Measurements from ENCODE around the gene RRAGB. TPM values are rescaled to one million over a fixed set of nuclear protein-coding genes. Genes with fewer than 3 reads are reported as not detected.

RRAGB gene
- polyA plus RNA-seq, 1 of the 3 experiments (the other 2 are of a cell fraction), result 13.1 TPM

DNA sequence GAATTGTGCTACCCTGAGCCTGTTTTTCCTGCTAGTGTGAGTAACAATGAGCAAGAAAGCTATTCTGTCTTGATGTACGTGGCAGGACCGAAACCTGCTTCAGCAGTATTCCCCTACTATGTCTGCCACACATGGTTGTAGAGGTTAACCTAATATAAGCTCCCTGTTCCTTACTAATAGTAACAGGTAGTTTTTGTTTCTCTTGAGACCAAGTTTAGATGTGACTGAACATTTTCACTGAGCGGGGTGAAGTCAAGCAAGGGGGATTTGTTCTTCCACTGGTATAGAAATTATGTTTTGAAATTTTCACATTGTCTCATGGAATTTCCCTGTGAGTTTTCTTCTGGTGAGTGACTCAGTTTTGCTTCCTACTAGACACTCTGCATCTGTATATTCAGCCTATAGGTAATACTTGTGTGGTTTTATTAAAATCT lies 37.3 kb downstream of the RRAGB start (continued):
- TF ChIP-seq, protein P1, sequence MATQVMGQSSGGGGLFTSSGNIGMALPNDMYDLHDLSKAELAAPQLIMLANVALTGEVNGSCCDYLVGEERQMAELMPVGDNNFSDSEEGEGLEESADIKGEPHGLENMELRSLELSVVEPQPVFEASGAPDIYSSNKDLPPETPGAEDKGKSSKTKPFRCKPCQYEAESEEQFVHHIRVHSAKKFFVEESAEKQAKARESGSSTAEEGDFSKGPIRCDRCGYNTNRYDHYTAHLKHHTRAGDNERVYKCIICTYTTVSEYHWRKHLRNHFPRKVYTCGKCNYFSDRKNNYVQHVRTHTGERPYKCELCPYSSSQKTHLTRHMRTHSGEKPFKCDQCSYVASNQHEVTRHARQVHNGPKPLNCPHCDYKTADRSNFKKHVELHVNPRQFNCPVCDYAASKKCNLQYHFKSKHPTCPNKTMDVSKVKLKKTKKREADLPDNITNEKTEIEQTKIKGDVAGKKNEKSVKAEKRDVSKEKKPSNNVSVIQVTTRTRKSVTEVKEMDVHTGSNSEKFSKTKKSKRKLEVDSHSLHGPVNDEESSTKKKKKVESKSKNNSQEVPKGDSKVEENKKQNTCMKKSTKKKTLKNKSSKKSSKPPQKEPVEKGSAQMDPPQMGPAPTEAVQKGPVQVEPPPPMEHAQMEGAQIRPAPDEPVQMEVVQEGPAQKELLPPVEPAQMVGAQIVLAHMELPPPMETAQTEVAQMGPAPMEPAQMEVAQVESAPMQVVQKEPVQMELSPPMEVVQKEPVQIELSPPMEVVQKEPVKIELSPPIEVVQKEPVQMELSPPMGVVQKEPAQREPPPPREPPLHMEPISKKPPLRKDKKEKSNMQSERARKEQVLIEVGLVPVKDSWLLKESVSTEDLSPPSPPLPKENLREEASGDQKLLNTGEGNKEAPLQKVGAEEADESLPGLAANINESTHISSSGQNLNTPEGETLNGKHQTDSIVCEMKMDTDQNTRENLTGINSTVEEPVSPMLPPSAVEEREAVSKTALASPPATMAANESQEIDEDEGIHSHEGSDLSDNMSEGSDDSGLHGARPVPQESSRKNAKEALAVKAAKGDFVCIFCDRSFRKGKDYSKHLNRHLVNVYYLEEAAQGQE (IDR thresholded peaks at IDR 0.05; ENCODE audit: low read depth, low read length), result no peak
- TF ChIP-seq ELF1 (IDR thresholded peaks at IDR 0.05) (no peak), NRF1 (IDR thresholded peaks at IDR 0.05; ENCODE audit: low read depth, low read length) (no peak), RXRA (IDR thresholded peaks at IDR 0.05; ENCODE audit: borderline replicate concordance, low read depth) (no peak), RCOR1 (IDR thresholded peaks at IDR 0.05; ENCODE audit: low read length) (no peak)
- TF ChIP-seq, protein P2, sequence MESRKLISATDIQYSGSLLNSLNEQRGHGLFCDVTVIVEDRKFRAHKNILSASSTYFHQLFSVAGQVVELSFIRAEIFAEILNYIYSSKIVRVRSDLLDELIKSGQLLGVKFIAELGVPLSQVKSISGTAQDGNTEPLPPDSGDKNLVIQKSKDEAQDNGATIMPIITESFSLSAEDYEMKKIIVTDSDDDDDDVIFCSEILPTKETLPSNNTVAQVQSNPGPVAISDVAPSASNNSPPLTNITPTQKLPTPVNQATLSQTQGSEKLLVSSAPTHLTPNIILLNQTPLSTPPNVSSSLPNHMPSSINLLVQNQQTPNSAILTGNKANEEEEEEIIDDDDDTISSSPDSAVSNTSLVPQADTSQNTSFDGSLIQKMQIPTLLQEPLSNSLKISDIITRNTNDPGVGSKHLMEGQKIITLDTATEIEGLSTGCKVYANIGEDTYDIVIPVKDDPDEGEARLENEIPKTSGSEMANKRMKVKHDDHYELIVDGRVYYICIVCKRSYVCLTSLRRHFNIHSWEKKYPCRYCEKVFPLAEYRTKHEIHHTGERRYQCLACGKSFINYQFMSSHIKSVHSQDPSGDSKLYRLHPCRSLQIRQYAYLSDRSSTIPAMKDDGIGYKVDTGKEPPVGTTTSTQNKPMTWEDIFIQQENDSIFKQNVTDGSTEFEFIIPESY (IDR thresholded peaks at IDR 0.05; ENCODE audit: borderline replicate concordance, low read depth), result no peak
- TF ChIP-seq, protein P3, sequence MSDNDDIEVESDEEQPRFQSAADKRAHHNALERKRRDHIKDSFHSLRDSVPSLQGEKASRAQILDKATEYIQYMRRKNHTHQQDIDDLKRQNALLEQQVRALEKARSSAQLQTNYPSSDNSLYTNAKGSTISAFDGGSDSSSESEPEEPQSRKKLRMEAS (IDR thresholded peaks at IDR 0.05; ENCODE audit: low read depth), result no peak
- TF ChIP-seq, protein P4, sequence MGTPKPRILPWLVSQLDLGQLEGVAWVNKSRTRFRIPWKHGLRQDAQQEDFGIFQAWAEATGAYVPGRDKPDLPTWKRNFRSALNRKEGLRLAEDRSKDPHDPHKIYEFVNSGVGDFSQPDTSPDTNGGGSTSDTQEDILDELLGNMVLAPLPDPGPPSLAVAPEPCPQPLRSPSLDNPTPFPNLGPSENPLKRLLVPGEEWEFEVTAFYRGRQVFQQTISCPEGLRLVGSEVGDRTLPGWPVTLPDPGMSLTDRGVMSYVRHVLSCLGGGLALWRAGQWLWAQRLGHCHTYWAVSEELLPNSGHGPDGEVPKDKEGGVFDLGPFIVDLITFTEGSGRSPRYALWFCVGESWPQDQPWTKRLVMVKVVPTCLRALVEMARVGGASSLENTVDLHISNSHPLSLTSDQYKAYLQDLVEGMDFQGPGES (IDR thresholded peaks at IDR 0.05; ENCODE audit: low read depth, low read length), result no peak

DNA sequence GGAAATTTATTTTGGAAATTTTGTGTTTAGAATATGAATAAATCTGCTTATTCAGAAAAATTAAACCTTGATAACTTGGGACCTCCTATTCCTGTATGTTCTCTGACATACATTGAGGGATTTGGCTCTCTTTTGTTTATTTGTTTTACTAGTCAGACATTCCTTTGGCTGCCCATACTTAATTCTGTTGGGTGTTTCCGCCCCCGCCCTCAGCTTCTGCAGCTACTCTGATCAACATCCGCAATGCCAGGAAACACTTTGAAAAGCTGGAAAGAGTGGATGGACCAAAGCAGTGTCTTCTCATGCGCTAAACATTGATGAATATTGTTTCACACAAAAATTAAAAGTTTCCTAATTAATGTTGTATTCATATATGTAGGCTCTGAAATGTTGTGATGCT lies 40.5 kb downstream of the RRAGB start:
- ChIA-PET POLR2A (no interaction called here), CTCF (no interaction called here)
- no peak overlapping the region for H3K4me3 ChIP-seq (ENCODE audit: low read depth in 2 of 2, low read length in 1 of 2)
- H3K4me2 ChIP-seq, result no peak overlapping the region
- 53% methylated on average over 4 of the region's 4 CpGs for WGBS (ENCODE audit: low lambda C conversion rate)
- no peaks in the 10 kb centered on the region; the same call in 1 of the 2 replicates for H3K79me2 ChIP-seq (ENCODE audit: insufficient read depth)
- H2AFZ ChIP-seq (ENCODE audit: low read depth), result no peak overlapping the region
- no peaks in the 10 kb centered on the region for H3K27me3 ChIP-seq (ENCODE audit: insufficient read depth)
- no peaks in the 10 kb centered on the region for H3K4me1 ChIP-seq (ENCODE audit: control insufficient read depth in 1 of 2, insufficient read depth in 2 of 2, low read depth in 1 of 2, low read length in 1 of 2)
- no peak for DNase-seq
- H4K20me1 ChIP-seq (ENCODE audit: insufficient read depth), result no peaks in the 10 kb centered on the region
- H3K9me2 ChIP-seq, result no peaks in the 10 kb centered on the region
- no peak overlapping the region for H3K9ac ChIP-seq
- no peak overlapping the region for H3K27ac ChIP-seq (ENCODE audit: low read depth in 2 of 2, low read length in 1 of 2)
- H3K9me3 ChIP-seq, result no peaks in the 10 kb centered on the region
- peaks cover 5 to 27% of the 10 kb centered on the region in 2 experiments for H3K36me3 ChIP-seq (replicated peaks in 1 of 2; ENCODE audit: control insufficient read depth in 1 of 2, insufficient read depth in 2 of 2, low read length in 1 of 2)
- H3F3A ChIP-seq (replicated peaks; ENCODE audit: insufficient read depth), result no peaks in the 10 kb centered on the region
- no peak for TF ChIP-seq SMC3 (IDR thresholded peaks at IDR 0.05; ENCODE audit: low read depth, low read length)
- no peak for TF ChIP-seq GATA2 (CRISPR knock-in tag; IDR thresholded peaks at IDR 0.05)
- no peak for TF ChIP-seq JUND (IDR thresholded peaks at IDR 0.05)
- no peak for TF ChIP-seq FOXJ3 (CRISPR knock-in tag; IDR thresholded peaks at IDR 0.05)
- TF ChIP-seq, protein P5, sequence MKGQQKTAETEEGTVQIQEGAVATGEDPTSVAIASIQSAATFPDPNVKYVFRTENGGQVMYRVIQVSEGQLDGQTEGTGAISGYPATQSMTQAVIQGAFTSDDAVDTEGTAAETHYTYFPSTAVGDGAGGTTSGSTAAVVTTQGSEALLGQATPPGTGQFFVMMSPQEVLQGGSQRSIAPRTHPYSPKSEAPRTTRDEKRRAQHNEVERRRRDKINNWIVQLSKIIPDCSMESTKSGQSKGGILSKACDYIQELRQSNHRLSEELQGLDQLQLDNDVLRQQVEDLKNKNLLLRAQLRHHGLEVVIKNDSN (IDR thresholded peaks at IDR 0.05; ENCODE audit: borderline replicate concordance, low read depth), result no peak
- no peak for TF ChIP-seq TEAD4 (IDR thresholded peaks at IDR 0.05; ENCODE audit: borderline replicate concordance, insufficient read depth)
- no peak for TF ChIP-seq YY1 (IDR thresholded peaks at IDR 0.05; ENCODE audit: low read depth)
- TF ChIP-seq, protein P2 (IDR thresholded peaks at IDR 0.05; ENCODE audit: borderline replicate concordance, low read depth), result no peak
- TF ChIP-seq RAD21 (IDR thresholded peaks at IDR 0.05; ENCODE audit: low read length), result no peak
- TF ChIP-seq NRF1 (IDR thresholded peaks at IDR 0.05; ENCODE audit: low read depth, low read length), result no peak
- TF ChIP-seq EZH2phosphoT487 (IDR thresholded peaks at IDR 0.05; ENCODE audit: borderline replicate concordance, low read depth), result no peak
- TF ChIP-seq, protein P6, sequence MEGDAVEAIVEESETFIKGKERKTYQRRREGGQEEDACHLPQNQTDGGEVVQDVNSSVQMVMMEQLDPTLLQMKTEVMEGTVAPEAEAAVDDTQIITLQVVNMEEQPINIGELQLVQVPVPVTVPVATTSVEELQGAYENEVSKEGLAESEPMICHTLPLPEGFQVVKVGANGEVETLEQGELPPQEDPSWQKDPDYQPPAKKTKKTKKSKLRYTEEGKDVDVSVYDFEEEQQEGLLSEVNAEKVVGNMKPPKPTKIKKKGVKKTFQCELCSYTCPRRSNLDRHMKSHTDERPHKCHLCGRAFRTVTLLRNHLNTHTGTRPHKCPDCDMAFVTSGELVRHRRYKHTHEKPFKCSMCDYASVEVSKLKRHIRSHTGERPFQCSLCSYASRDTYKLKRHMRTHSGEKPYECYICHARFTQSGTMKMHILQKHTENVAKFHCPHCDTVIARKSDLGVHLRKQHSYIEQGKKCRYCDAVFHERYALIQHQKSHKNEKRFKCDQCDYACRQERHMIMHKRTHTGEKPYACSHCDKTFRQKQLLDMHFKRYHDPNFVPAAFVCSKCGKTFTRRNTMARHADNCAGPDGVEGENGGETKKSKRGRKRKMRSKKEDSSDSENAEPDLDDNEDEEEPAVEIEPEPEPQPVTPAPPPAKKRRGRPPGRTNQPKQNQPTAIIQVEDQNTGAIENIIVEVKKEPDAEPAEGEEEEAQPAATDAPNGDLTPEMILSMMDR (IDR thresholded peaks at IDR 0.05), result no peak
- TF ChIP-seq RFX5 (IDR thresholded peaks at IDR 0.05; ENCODE audit: low read length), result no peak
- no peak for TF ChIP-seq TCF12 (IDR thresholded peaks at IDR 0.05)

Measured in SK-N-SH (cell line).